ENCODE measurements around the gene PDE4D. TPM values are rescaled to one million over a fixed set of nuclear protein-coding genes. Genes with fewer than 3 reads are reported as not detected.

PDE4D gene
- total RNA-seq, 1 donor from 2014 or later, result 7.6 TPM

DNA sequence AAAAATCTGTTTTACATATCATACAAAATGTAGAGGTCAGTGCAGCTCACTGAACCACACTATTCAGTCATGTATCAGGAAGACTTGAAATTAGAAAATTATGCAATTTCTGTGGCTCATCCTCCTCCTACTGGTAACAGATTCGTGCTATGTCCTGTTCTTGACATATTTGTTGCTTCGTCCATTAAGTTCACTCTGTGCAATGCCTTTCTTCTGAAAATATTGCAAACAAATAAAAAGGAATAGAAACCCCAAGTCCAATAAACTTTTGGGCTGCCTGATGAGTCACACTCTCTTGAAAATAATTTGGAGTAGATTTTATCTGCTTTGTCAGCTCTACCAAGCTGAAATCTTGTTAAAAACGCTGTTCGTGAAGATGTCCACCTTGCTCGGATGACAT, 919.4 kb downstream of the PDE4D start:
- Mint-ChIP-seq H3K4me1 (ENCODE audit: low read depth) (no peaks in the 10 kb centered on the region), H3K36me3 (ENCODE audit: insufficient read depth) (peaks cover 1% of the 10 kb centered on the region), H3K4me3 (ENCODE audit: low read depth) (no peak overlapping the region), H3K27ac (no peak overlapping the region), H3K27me3 (no peaks in the 10 kb centered on the region), H3K9me3 (ENCODE audit: low read depth) (no peaks in the 10 kb centered on the region)
- TF ChIP-seq, protein P1, sequence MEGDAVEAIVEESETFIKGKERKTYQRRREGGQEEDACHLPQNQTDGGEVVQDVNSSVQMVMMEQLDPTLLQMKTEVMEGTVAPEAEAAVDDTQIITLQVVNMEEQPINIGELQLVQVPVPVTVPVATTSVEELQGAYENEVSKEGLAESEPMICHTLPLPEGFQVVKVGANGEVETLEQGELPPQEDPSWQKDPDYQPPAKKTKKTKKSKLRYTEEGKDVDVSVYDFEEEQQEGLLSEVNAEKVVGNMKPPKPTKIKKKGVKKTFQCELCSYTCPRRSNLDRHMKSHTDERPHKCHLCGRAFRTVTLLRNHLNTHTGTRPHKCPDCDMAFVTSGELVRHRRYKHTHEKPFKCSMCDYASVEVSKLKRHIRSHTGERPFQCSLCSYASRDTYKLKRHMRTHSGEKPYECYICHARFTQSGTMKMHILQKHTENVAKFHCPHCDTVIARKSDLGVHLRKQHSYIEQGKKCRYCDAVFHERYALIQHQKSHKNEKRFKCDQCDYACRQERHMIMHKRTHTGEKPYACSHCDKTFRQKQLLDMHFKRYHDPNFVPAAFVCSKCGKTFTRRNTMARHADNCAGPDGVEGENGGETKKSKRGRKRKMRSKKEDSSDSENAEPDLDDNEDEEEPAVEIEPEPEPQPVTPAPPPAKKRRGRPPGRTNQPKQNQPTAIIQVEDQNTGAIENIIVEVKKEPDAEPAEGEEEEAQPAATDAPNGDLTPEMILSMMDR (IDR thresholded peaks at IDR 0.05; ENCODE audit: unreplicated experiment), result no peak
- no peak for DNase-seq (ENCODE audit: low spot score, unreplicated experiment)

DNA sequence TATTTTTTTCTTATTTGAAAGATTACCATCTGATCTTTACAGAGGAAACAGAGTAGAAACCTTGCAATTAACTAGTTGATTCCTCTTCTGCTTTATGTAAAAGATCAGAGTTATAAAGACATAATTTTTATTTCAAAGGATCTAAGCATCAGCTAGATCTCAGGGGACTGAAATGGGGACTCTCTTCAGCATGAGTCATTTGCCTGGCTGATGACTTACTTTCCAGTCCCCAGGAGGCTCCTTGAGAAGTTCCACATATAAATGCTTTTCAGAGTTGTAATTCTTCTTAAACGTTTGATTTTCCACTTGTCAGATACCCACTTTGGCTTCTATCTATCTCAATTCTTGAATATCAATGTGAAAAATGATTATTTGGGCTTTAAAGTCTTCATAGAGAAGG, 921.2 kb downstream of the PDE4D start:
- no peak overlapping the region for H3K27ac Mint-ChIP-seq
- TF ChIP-seq, protein P1 (IDR thresholded peaks at IDR 0.05; ENCODE audit: unreplicated experiment), result no peak
- DNase-seq (ENCODE audit: low spot score, unreplicated experiment), result no peak
- no peak overlapping the region for H3K4me3 Mint-ChIP-seq (ENCODE audit: low read depth)
- peaks cover 1% of the 10 kb centered on the region for H3K36me3 Mint-ChIP-seq (ENCODE audit: insufficient read depth)
- H3K4me1 Mint-ChIP-seq (ENCODE audit: low read depth), result no peaks in the 10 kb centered on the region
- no peaks in the 10 kb centered on the region for H3K9me3 Mint-ChIP-seq (ENCODE audit: low read depth)
- no peaks in the 10 kb centered on the region for H3K27me3 Mint-ChIP-seq

DNA sequence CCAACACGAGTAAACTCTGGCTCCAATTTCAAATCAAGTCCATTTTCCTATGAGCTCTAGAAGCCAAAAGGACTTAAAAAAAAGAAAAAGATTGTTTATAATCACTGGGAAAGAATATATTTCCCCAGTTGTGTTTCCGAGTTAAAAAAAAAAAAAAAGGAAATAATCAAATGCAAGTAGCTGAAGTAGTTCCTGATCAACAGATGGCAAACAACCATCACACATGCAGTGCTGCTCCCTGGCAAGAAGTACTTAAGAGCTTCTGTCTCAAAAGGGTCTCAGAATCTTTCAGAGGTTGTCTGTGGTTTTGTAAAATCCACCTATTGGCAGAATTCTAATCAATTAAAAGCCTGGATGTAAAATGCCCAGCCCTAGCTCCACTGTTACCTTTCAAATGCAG, 922.8 kb downstream of the PDE4D start:
- H3K27ac Mint-ChIP-seq, result no peak overlapping the region
- no peaks in the 10 kb centered on the region for H3K27me3 Mint-ChIP-seq
- H3K9me3 Mint-ChIP-seq (ENCODE audit: low read depth), result no peaks in the 10 kb centered on the region
- peaks cover 1% of the 10 kb centered on the region for H3K36me3 Mint-ChIP-seq (ENCODE audit: insufficient read depth)
- no peaks in the 10 kb centered on the region for H3K4me1 Mint-ChIP-seq (ENCODE audit: low read depth)
- H3K4me3 Mint-ChIP-seq (ENCODE audit: low read depth), result no peak overlapping the region
- TF ChIP-seq, protein P1 (IDR thresholded peaks at IDR 0.05; ENCODE audit: unreplicated experiment), result no peak
- DNase-seq (ENCODE audit: low spot score, unreplicated experiment), result no peak

DNA sequence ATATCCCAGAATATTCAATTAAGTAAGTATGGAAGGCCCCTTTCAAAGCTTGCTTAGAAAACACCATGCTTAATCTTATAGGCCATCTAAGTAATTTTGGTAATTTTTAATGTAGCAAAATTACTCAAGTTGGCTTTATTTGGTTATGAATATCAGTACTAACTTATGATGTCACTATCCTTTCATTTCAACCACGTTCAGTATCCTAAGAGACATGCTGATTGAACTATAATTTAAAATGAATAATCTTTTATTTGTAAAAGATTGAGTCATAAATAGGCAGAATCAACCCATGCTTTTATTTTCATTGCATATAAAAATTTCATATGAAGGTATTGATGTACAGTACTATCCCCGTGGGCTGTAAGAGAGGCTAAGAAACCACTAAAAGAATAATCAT, 923.7 kb downstream of the PDE4D start:
- no peak overlapping the region for H3K27ac Mint-ChIP-seq
- no peaks in the 10 kb centered on the region for H3K4me1 Mint-ChIP-seq (ENCODE audit: low read depth)
- H3K36me3 Mint-ChIP-seq (ENCODE audit: insufficient read depth), result peaks cover 1% of the 10 kb centered on the region
- H3K4me3 Mint-ChIP-seq (ENCODE audit: low read depth), result no peak overlapping the region
- no peak for DNase-seq (ENCODE audit: low spot score, unreplicated experiment)
- no peaks in the 10 kb centered on the region for H3K27me3 Mint-ChIP-seq
- no peaks in the 10 kb centered on the region for H3K9me3 Mint-ChIP-seq (ENCODE audit: low read depth)
- TF ChIP-seq, protein P1 (IDR thresholded peaks at IDR 0.05; ENCODE audit: unreplicated experiment), result no peak

DNA sequence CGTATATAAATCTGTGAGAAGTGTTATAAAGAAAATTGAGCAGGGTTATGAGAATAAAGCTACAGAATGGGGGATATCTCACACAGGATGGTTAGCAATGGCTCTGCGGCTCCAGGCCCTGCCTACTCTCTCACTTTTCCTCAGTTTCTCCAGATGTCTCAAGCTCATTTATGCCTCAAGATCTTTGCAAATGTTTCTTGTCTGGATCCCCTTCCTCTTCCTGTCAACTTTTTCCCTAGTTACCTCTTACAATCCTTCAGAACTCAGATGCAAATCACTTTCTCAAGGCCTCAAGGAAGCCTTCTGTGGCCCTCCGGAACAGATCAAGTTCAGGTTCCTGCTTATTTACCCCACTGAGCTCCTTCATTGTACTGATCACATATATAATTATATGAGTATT, 924.3 kb downstream of the PDE4D start:
- Mint-ChIP-seq H3K36me3 (ENCODE audit: insufficient read depth) (no peaks in the 10 kb centered on the region), H3K9me3 (ENCODE audit: low read depth) (no peaks in the 10 kb centered on the region), H3K4me1 (ENCODE audit: low read depth) (no peaks in the 10 kb centered on the region), H3K27me3 (no peaks in the 10 kb centered on the region), H3K27ac (no peak overlapping the region), H3K4me3 (ENCODE audit: low read depth) (no peak overlapping the region)
- TF ChIP-seq, protein P1 (IDR thresholded peaks at IDR 0.05; ENCODE audit: unreplicated experiment), result no peak
- DNase-seq (ENCODE audit: low spot score, unreplicated experiment), result no peak

Data from progenitor cell of endocrine pancreas (in vitro differentiated cells).